MV-4-11 (cell line): ENCODE results near the gene CRISP1.
"Not testable (repeated sequence)": the region's sequence is repeated elsewhere in the genome, so short reads cannot be mapped to it uniquely, and the experiment has no call there.

Source experiments
- DNase-seq: peaks from one replicate; lab custom pipeline; 2025; lab: John Stamatoyannopoulos, UW

CRISP1 gene

DNA sequence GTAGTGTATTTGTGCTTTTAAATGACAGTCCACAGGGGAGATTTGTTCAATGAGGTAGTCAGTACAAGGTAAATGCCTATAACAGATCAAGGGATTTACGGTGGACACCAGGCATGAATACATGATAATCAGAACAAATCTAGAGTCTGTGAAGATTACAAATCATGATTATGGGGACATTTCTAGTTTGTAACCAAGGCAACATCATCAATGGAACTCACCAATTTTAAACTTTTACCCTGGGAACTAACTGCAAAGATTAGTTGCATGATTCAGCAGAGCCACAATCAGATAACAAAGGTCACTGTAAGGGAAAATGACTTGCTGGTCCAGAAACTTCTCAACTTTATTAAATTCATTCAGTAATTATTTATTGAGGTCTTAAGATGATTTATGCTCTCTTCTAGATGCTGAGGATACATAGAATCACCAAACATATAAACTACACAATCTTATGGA is at the start of gene CRISP1:
TSS of gene CRISP1 (minus strand) at position 51 of the 459 bp plus-strand sequence. CDS start 9,135 bp downstream, outside the sequence.
- no peak for DNase-seq

DNA sequence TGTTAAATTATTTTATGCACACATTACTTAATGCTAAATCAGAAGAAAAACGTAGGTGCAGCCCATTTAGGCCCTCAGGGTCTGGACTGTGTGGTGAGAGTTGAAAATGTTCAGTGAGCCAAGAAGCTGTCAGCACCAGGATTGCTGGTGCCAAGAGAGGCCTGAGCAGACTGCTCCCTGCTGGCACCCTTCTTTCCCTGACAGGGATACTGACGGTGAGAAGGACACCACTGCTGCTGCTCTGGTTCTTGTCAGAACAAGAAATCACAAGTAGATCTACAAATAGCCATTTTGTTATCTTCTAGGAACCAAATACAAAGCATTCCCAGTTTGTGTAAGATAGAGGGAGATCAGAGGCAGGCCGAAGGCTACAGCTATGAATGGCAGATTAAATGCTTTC is 48.7 kb upstream of the CRISP1 start:
- DNase-seq, result no peak

DNA sequence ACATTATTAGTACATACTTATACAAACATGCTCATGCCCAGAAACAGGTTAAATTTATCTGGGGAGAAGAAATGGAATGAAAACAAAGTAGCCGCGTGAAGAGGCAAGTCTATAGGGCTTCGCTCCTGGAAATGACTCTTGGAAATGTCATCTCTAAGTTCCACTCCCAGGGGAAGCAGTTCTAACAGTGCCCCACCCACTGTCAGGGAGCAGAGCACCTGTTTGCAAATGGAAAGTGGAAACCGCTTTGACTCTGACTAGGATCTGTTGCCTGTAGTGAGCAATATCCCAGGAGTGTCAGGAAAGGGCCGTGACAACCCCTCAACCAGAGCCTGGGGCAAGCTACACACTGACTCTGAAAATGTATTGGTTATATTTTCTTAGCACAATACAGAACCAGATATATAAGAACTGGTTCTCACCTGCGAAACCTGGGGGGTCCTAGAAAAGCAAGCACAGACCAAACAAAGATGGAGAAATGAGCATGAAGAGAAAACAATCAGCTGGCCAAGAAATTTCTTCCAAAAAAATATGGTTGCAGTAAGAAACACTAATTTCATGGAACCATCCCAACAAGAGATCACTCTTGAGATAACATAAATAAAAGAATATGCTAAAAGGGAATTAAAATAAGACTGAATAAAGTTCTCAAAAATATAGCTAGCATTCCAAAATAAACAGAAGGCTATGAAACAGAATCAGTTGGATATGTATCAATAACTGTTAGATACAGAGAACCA is 47.5 kb upstream of the CRISP1 start:
- no peak for DNase-seq

- no peak for DNase-seq
Observed at GRCh38 chr6:49912196-49912595, 45.9 kb upstream of the CRISP1 start.

- no peak for DNase-seq
Observed at GRCh38 chr6:49911252-49911651, 44.9 kb upstream of the CRISP1 start.

- DNase-seq, result no peak
Observed at GRCh38 chr6:49909563-49909962, 43.2 kb upstream of the CRISP1 start.

- DNase-seq, result no peak
Observed at GRCh38 chr6:49906526-49906925, 40.2 kb upstream of the CRISP1 start.

DNA sequence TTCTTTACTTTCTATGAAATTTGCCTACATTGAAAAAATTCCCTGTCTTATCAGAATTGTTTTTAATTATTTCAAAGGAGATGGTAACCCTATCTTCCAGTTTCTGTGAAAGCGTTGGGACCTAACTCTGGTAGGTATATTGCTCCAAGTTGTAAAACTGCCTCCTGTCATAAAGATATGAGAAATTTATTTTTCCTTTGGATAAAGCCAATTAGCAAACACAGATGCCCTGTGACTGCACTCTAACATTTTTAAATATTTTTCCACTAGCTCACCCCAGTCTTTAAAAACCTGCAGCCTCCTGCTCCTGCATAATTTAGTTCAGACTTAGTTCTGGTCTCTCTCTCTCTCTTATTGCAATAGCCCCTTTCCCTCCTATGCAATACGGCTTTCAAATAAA is 39.0 kb upstream of the CRISP1 start:
- DNase-seq, result no peak

DNA sequence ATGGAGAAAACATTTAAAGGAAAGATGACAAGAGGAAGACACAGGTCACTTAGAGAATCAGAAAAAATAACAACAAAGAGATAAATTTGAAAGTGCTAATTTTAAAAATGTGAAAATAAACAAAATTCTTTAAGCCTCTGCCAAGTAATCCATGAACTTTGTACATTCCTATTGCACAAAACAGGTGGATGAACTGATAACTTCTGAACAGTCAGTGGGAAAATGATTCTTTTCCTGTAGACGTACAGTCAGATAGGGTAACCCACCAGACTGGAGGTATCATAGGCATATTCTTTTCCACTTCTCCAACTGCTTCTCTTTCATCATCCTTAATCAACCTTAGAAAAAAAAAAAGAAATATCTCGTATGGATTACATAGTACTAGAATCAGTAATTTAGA is 36.5 kb upstream of the CRISP1 start:
- DNase-seq, result no peak

- DNase-seq, result no peak
Observed at GRCh38 chr6:49898904-49899566, 32.7 kb upstream of the CRISP1 start.

GRCh38 chr6:49895553-49895952 is 29.2 kb upstream of the CRISP1 start:
- not testable (repeated sequence) for DNase-seq

DNA sequence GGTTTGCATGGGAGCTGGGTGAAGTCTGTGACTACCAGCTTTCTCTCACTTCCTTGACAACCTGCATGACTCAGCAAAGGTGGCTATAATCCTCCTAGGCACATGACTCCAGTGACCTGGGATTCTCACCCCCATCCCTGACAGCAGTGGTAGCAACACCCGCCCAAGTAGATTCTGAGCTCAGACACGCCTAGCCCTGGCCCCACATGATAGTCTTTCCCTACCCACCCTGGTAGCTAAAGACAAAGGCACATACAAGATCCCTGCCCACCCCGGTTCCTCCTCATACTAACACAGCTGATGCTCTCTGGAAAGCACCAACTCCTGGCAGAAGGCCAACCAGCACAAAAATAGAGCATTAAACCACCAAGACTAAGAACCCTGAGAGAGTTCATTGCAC is 25.9 kb upstream of the CRISP1 start:
- DNase-seq, result no peak

DNA sequence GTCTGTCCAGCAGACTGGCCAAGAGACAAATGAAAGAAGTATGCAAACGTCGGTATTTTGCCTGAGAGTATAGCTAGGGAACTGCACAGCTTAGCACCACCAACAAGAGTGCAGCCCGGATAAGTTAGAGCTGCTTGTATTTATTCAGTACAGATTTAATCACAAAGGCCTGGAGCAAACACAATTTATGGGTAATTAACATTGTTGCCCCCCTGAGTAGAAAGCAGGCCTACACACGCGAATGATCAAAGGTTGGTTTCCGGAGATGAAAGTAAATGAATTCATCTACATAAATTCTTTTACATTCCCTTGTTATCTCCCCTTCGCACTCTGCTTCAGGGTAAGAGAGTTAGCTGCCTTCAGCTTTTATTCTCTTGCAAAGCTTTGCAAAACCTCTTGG is 24.7 kb upstream of the CRISP1 start:
- no peak for DNase-seq

GRCh38 chr6:49888742-49889431 is 22.6 kb upstream of the CRISP1 start:
- no peak for DNase-seq

GRCh38 chr6:49868951-49869529 is 2.7 kb upstream of the CRISP1 start:
- no peak for DNase-seq

DNA sequence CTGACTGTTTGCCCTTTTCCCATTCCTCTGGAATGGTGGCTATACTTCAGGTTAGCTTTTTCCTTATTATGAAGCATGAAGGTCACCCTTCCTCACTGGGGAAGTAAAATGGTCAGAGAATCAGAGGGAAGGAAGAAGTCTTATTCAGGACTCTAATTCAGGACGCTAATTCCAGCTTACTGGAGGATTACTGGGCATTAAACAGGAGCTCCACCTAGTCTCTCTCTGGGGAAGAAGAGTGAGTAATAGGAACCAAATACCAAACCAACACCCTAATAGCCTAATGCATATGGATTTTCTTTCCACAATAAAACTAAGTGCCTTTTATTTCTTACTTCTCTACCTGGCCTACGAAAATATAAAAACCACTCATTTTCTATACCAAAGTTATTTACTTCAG is 10.1 kb downstream of the CRISP1 start:
- no peak for DNase-seq

GRCh38 chr6:49855221-49855620 is 11.1 kb downstream of the CRISP1 start:
- no peak for DNase-seq

DNA sequence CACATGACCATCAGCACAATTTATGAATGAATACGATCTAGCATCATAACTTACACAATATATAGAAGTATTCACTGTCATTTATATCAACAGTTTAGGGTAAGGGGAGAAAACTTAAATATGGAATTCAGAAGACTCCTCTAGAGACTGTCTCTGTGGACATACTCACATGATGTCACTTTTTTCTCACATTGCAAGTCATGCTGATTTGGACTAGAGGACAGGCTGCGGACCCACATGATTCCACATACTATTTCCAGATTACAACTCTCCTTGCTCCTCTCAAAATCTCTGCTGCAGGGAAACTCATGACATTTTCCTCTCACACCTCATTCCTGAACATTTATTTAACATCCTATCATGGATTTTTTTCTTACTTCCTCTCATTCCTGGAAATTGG is 13.4 kb downstream of the CRISP1 start:
- DNase-seq, result no peak

DNA sequence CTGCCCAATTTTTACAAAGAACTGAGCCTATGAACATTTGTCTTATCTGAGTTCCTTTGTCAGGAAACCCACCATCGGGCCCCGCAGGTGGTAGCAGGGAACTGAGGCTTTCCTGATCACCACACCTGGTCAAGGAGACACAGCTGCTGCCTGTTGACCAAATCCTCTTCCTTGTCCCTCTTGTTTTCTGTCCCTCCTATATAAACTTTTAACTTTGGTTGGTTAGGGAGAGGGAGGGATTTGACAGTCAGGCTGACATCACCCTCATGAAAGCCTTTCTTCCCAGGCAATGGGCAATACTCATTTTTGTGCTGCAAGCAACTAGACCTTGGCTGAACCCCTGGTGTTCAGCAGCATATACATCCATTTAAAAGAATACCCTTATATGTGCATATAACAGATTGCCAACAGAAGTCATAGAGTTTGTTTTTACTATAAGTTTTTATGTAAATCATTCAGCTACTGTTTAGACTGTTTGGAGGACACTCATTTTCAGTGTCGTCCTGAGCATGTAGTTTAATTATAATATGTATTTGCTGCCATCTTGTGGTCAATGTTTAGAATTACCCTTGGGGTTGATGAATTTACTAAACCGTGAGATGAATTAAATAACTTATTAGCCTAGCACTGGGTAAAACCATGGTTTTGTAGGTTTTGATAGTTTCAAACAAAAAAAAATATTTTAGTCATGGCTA is 17.0 kb downstream of the CRISP1 start:
- peak; percentile 20 for DNase-seq

- no peak for DNase-seq
Observed at GRCh38 chr6:49847673-49848072, 18.7 kb downstream of the CRISP1 start.

DNA sequence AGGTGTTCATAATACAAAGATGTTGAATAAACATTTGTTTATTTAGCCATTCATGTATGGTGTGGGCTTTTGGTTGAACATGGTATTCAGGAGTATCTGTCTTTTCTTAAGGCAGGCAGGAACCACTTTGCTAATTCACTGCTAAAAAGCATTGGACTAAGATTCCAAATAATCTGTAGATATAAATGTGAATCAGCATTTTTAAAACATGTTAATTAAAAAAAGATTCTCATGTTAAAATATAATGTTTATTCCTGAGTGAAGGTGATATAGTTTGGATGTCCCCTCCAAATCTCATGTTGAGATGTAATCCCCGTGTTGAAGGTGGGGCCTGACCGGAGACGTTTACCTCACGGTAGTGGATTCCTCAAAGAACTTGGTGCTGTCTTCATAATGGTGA is 19.3 kb downstream of the CRISP1 start:
- no peak for DNase-seq

DNA sequence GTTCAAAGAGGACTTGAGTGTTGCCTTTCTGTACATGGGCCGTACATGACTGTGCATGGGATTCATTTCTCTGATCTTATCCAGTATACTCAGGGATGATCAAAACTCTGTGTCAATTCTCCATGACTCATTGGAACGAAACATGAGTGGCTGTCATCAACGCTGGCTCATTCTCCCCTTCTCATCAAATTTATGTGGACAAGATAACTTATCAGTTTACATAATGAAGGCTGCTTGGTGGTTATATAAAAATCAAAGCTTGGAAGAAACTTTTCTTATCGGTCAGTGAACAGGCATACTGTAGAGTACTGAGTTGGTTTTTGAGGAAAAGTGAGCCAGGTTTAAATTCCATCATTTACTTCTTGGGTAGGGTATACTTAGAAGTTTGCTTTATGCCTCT is 24.9 kb downstream of the CRISP1 start:
- no peak for DNase-seq
